H1 (cell line): ENCODE results near the gene RPTOR. TPM values are rescaled to one million over a fixed set of nuclear protein-coding genes. Genes with fewer than 3 reads are reported as not detected.

Experiments used
- CTCF ChIA-PET: fragments of 300-600 bp; sonication (Branson Sonifier 250); formaldehyde crosslinking; loops from one replicate; lab custom pipeline; 2021; ENCODE audit not compliant: partially characterized antibody; lab: Charles Lee
- POLR2A ChIA-PET: fragments of 300-600 bp; sonication (Branson Sonifier 250); formaldehyde crosslinking; loops from one replicate; lab custom pipeline; 2021; ENCODE audit warnings: inconsistent platforms; ENCODE audit not compliant: partially characterized antibody; lab: Charles Lee
- DNase-seq, 2 experiments: peaks; one replicate each; pipeline versions ENCODE4 v3.0.0 to v3.0.0-alpha.2; 2010 to 2022; ENCODE audit warnings: low spot score in 2 of 2, low read depth in 1 of 2, mixed read lengths in 1 of 2
- FAIRE-seq: peaks from 2 replicates; lab custom pipeline; 2011; peaks lifted over from hg19 to GRCh38; lab: Jason Lieb, UNC
- H2AFZ ChIP-seq: 2 replicates; pipeline ENCODE4 v1.8.1; 2012; ENCODE audit warnings: low read length, inconsistent platforms
- H2AK5ac ChIP-seq: 2 replicates; pipeline ENCODE4 v1.6.1; 2013; ENCODE audit warnings: low read depth, low read length
- H2BK120ac ChIP-seq: replicated peaks from 2 replicates; pipeline ENCODE3; 2013; ENCODE audit warnings: low read depth, low read length, inconsistent platforms
- H2BK12ac ChIP-seq: 2 replicates; pipeline ENCODE4 v1.6.1; 2013; ENCODE audit warnings: low read depth, low read length
- H2BK15ac ChIP-seq: 2 replicates; pipeline ENCODE4 v1.6.1; 2013; ENCODE audit warnings: low read length
- H2BK20ac ChIP-seq: 2 replicates; pipeline ENCODE4 v1.6.1; 2013; ENCODE audit warnings: low read length
- H2BK5ac ChIP-seq: 2 replicates; pipeline ENCODE4 v1.6.1; 2013; ENCODE audit warnings: low read depth, low read length
- H3K14ac ChIP-seq: 2 replicates; pipeline ENCODE4 v1.6.1; 2013; ENCODE audit warnings: inconsistent platforms; ENCODE audit not compliant: insufficient read length
- H3K18ac ChIP-seq: 2 replicates; pipeline ENCODE4 v1.6.1; 2013; ENCODE audit warnings: low read length; ENCODE audit errors: extremely low read depth
- H3K23ac ChIP-seq: 2 replicates; pipeline ENCODE4 v1.6.1; 2013; ENCODE audit warnings: inconsistent platforms; ENCODE audit not compliant: insufficient read length
- H3K23me2 ChIP-seq: 2 replicates; pipeline ENCODE4 v1.6.1; 2013; ENCODE audit warnings: low read depth, low read length
- H3K27ac ChIP-seq: 2 replicates; pipeline ENCODE4 v1.6.1; 2011; ENCODE audit warnings: low read depth, low read length, inconsistent platforms
- H3K27me3 ChIP-seq, 4 experiments: replicated peaks in 1 of 4; 1 replicate in 1 of 4; 2 replicates in 3 of 4; pipeline versions ENCODE4 v1.6.1 to v1.8.1; 2011 to 2013; ENCODE audit warnings: low read length in 3 of 4, mild to moderate bottlenecking in 3 of 4, inconsistent platforms in 2 of 4, mixed read lengths in 2 of 4, moderate library complexity in 1 of 4; ENCODE audit not compliant: control insufficient read depth in 3 of 4, insufficient read depth in 3 of 4; ENCODE audit errors: extremely low read depth in 1 of 4
- H3K36me3 ChIP-seq, 4 experiments: 2 replicates each; pipeline versions ENCODE4 v1.6.1 to v1.8.1; 2011 to 2013; ENCODE audit warnings: mild to moderate bottlenecking in 4 of 4, low read length in 3 of 4, moderate library complexity in 2 of 4, control low read depth in 1 of 4, inconsistent platforms in 1 of 4; ENCODE audit not compliant: insufficient read depth in 4 of 4, control insufficient read depth in 2 of 4
- H3K4ac ChIP-seq: replicated peaks from 2 replicates; pipeline ENCODE3; 2013; ENCODE audit warnings: low read length, low read depth, mixed read lengths, inconsistent platforms; ENCODE audit not compliant: insufficient read length
- H3K4me1 ChIP-seq, 4 experiments: replicated peaks in 1 of 4; 1 replicate in 1 of 4; 2 replicates in 3 of 4; pipeline versions ENCODE4 v1.6.1 to v1.8.1; 2011 to 2013; ENCODE audit warnings: low read length in 3 of 4, inconsistent platforms in 2 of 4, mixed read lengths in 1 of 4; ENCODE audit not compliant: insufficient read depth in 4 of 4, control insufficient read depth in 3 of 4
- H3K4me2 ChIP-seq, 2 experiments: 2 replicates each; pipeline versions ENCODE4 v1.6.1 to v1.8.1; 2011 to 2013; ENCODE audit warnings: low read depth in 2 of 2, low read length in 2 of 2, control low read depth in 1 of 2, inconsistent platforms in 1 of 2, mild to moderate bottlenecking in 1 of 2; ENCODE audit not compliant: insufficient read depth in 1 of 2
- H3K4me3 ChIP-seq, 4 experiments: fragments of 200-600, 300-600 bp in 1 of 4; sonication (generic), shearing (Covaris generic), sonication (Bioruptor Twin) in 1 of 4; 2 replicates each; pipeline versions ENCODE4 v1.5.1 to v1.8.1; 2011 to 2016; ENCODE audit warnings: low read length in 4 of 4, low read depth in 3 of 4, control low read depth in 2 of 4, inconsistent platforms in 2 of 4, mild to moderate bottlenecking in 2 of 4, mixed read lengths in 1 of 4, moderate library complexity in 1 of 4; ENCODE audit not compliant: insufficient read depth in 2 of 4; ENCODE audit errors: extremely low read depth in 1 of 4
- H3K56ac ChIP-seq: replicated peaks from 2 replicates; pipeline ENCODE3; 2013; ENCODE audit warnings: low read depth, mild to moderate bottlenecking, mixed read lengths, low read length, inconsistent platforms; ENCODE audit not compliant: insufficient read length
- H3K79me1 ChIP-seq: 2 replicates; pipeline ENCODE4 v1.6.1; 2013; ENCODE audit warnings: low read depth, low read length, control low read depth
- H3K79me2 ChIP-seq, 2 experiments: 2 replicates each; pipeline versions ENCODE4 v1.6.1 to v1.8.1; 2012 to 2013; ENCODE audit warnings: low read length in 2 of 2, mild to moderate bottlenecking in 2 of 2, inconsistent platforms in 1 of 2; ENCODE audit not compliant: insufficient read depth in 2 of 2, control insufficient read depth in 1 of 2
- H3K9ac ChIP-seq, 4 experiments: replicated peaks in 1 of 4; 1 replicate in 1 of 4; 2 replicates in 3 of 4; pipeline versions ENCODE4 v1.6.1 to v1.8.1; 2011 to 2013; ENCODE audit warnings: low read depth in 3 of 4, low read length in 3 of 4, control low read depth in 2 of 4, mild to moderate bottlenecking in 2 of 4, moderate library complexity in 2 of 4, inconsistent platforms in 1 of 4; ENCODE audit errors: extremely low read depth in 1 of 4
- H3K9me3 ChIP-seq, 2 experiments: 2 replicates each; pipeline versions ENCODE4 v1.6.1 to v1.8.1; 2012 to 2013; ENCODE audit warnings: mild to moderate bottlenecking in 2 of 2, moderate library complexity in 2 of 2, control low read depth in 1 of 2, inconsistent platforms in 1 of 2, low read depth in 1 of 2, low read length in 1 of 2, mixed read lengths in 1 of 2; ENCODE audit not compliant: insufficient read depth in 2 of 2
- H4K20me1 ChIP-seq, 2 experiments: replicated peaks in 1 of 2; 2 replicates each; pipeline versions ENCODE3 to v1.8.1; 2011 to 2013; ENCODE audit warnings: inconsistent platforms in 2 of 2, low read length in 2 of 2, mild to moderate bottlenecking in 1 of 2; ENCODE audit not compliant: insufficient read depth in 2 of 2, control insufficient read depth in 1 of 2
- H4K5ac ChIP-seq: 2 replicates; pipeline ENCODE4 v1.6.1; 2013; ENCODE audit warnings: low read length, low read depth, mixed read lengths, inconsistent platforms; ENCODE audit not compliant: insufficient read length
- H4K8ac ChIP-seq: 2 replicates; pipeline ENCODE4 v1.8.0; 2013; ENCODE audit warnings: mild to moderate bottlenecking, moderate library complexity, low read length, inconsistent platforms; ENCODE audit not compliant: insufficient read depth; ENCODE audit errors: extremely low read depth
- H4K91ac ChIP-seq: replicated peaks from 2 replicates; pipeline ENCODE3; 2013; ENCODE audit warnings: low read length, mixed read lengths, inconsistent platforms; ENCODE audit not compliant: insufficient read length
- CREB1 ChIP-seq: IDR thresholded peaks from 2 replicates; pipeline ENCODE4 v1.6.1; 2012; ENCODE audit warnings: inconsistent platforms
- GABPA ChIP-seq: IDR thresholded peaks from 2 replicates; pipeline ENCODE4 v1.6.1; 2011; ENCODE audit warnings: mild to moderate bottlenecking, low read length, moderate library complexity, borderline replicate concordance; ENCODE audit not compliant: insufficient read depth
- HDAC2 ChIP-seq, 2 experiments: fragments of 300-600 bp in 1 of 2; sonication (generic) in 1 of 2; IDR thresholded peaks; 2 replicates each; pipeline ENCODE4 v1.6.1; 2011 to 2012; ENCODE audit warnings: low read depth in 2 of 2, low read length in 2 of 2, mild to moderate bottlenecking in 2 of 2, moderate library complexity in 2 of 2, borderline replicate concordance in 1 of 2, inconsistent platforms in 1 of 2
- JUND ChIP-seq: IDR thresholded peaks from 2 replicates; pipeline ENCODE4 v1.6.1; 2011; ENCODE audit warnings: mild to moderate bottlenecking, improper control_type of control experiment, low read length
- KDM5A ChIP-seq: fragments of 200-600 bp; IDR thresholded peaks from 2 replicates; pipeline ENCODE4 v1.7.1; 2012; ENCODE audit warnings: mild to moderate bottlenecking, low read length, inconsistent platforms, mixed read lengths
- POLR2AphosphoS5 ChIP-seq: IDR thresholded peaks from 2 replicates; pipeline ENCODE4 v1.6.1; 2011; ENCODE audit warnings: low read depth, low read length
- RAD21 ChIP-seq, 2 experiments: IDR thresholded peaks in 1 of 2; conservative IDR thresholded peaks in 1 of 2; 2 replicates each; pipeline ENCODE4 v1.6.1; 2011; ENCODE audit warnings: low read depth in 2 of 2, low read length in 2 of 2, improper control_type of control experiment in 1 of 2, inconsistent platforms in 1 of 2, mild to moderate bottlenecking in 1 of 2, moderate library complexity in 1 of 2
- RNF2 ChIP-seq: fragments of 200-900, 300-1000 bp; sonication (generic); IDR thresholded peaks from 2 replicates; pipeline ENCODE4 v1.7.1; 2016; ENCODE audit warnings: borderline replicate concordance, low read depth, mild to moderate bottlenecking, antibody characterized with exemption, low read length; ENCODE audit not compliant: poor library complexity, severe bottlenecking; ENCODE audit errors: missing control alignments
- SIX5 ChIP-seq: IDR thresholded peaks from 2 replicates; pipeline ENCODE4 v1.6.1; 2011; ENCODE audit warnings: mild to moderate bottlenecking, low read depth, low read length
- TCF12 ChIP-seq: IDR thresholded peaks from 2 replicates; pipeline ENCODE4 v1.6.1; 2011; ENCODE audit warnings: low read depth, mild to moderate bottlenecking, low read length
- WGBS, 2 experiments: shearing (Covaris generic) in 1 of 2; methylation state at CpG; one replicate each; pipeline versions ENCODE4 v1.1.6 to v1.1.7; 2013 to 2015; ENCODE audit warnings: low lambda C conversion rate in 2 of 2, mixed read lengths in 2 of 2, inconsistent platforms in 1 of 2, low coverage in 1 of 2, missing lambda C conversion rate in 1 of 2; ENCODE audit not compliant: insufficient replicate concordance in 2 of 2, insufficient coverage in 1 of 2, insufficient read length in 1 of 2; ENCODE audit errors: extremely low coverage in 1 of 2, missing lambda C conversion rate in 1 of 2; 5-methylcytosine and 5-hydroxymethylcytosine counted together
- polyA plus RNA-seq, 7 experiments: library from polyadenylated mRNA; depleted of rRNA in 3 of 7; stranded (reverse) in 5 of 7; unstranded in 2 of 7; fragments of >200 nt in 5 of 7; fragments of 200-250 nt in 2 of 7; gene quantifications; 1 replicate in 5 of 7; 2 replicates in 1 of 7; 4 replicates in 1 of 7; pipeline versions ENCODE4 v1.2.1 to v1.2.3, GENCODE V29; 2011 to 2013; ENCODE audit warnings: missing spikeins in 2 of 7, mixed read lengths in 2 of 7
- total RNA-seq: library from RNA; stranded (reverse); fragmentation: NEBNext Ultra II Directional; extraction: Animal tissue kit (Norgen Biotek cat#: 25700); gene quantifications from 2 replicates; pipeline ENCODE4 v1.2.1, GENCODE V29; 2021
- TF ChIP-seq, protein P1 (sequence below): IDR thresholded peaks from 2 replicates; pipeline ENCODE4 v1.6.1; 2012; ENCODE audit warnings: inconsistent platforms
- TF ChIP-seq, protein P2 (sequence below): IDR thresholded peaks from 2 replicates; pipeline ENCODE4 v1.6.1; 2011; ENCODE audit warnings: low read depth, mild to moderate bottlenecking, low read length; ENCODE audit not compliant: insufficient read depth

Gene RPTOR
- total and polyA plus RNA-seq, 2 of the 8 experiments (the other 6 are each of a cell fraction or from before 2014, with no cell fraction given), result 6.9 to 28.7 TPM

DNA sequence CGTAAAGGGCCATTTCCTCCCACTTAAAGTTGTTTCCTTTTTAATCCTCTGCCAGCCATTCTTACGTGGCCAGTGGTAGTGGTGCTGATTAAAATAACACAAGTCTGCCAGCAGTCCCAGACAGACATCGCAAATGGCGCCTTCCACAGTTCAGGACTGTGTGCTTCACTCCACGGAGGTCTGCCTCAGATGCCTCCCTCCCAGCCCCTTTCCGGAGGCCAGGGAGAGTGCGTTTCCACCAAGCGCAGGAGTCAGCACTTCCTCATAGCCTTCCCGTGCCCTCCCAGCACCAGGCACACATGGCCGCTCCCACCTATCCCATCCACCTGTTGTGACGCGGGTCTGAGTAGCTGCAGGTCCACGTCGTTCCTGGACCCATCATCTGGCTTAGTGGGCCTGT, 205.6 kb downstream of the RPTOR start:
- Histone ChIP-seq H2BK5ac (no peak overlapping the region), H3K4me2 (no peak overlapping the region), H2AFZ (no peak overlapping the region), H3K56ac (no peak overlapping the region), H3K4ac (no peak overlapping the region), H3K27me3 (no peaks in the 10 kb centered on the region), H3K18ac (no peak overlapping the region), H3K27ac (no peak overlapping the region), H3K36me3 (no peaks in the 10 kb centered on the region; a peak in 1 of 8 replicates), H3K9me3 (no peaks in the 10 kb centered on the region), H4K20me1 (no peaks in the 10 kb centered on the region), H4K5ac (no peak overlapping the region), H2BK20ac (no peak overlapping the region), H2BK120ac (no peak overlapping the region), H2BK15ac (no peak overlapping the region), H3K14ac (no peak overlapping the region), H3K23ac (no peak overlapping the region), H3K79me1 (no peaks in the 10 kb centered on the region; the same call in 1 of the 2 replicates), H4K91ac (no peak overlapping the region), H3K4me3 (no peak overlapping the region), H3K9ac (no peak overlapping the region), H3K4me1 (peaks cover 8 to 14% (median 12%) of the 10 kb centered on the region in 4 experiments), H3K23me2 (no peaks in the 10 kb centered on the region), H2BK12ac (no peak overlapping the region), H4K8ac (peak overlapping the region; percentile 86; the same call in 1 of the 2 replicates), H3K79me2 (no peaks in the 10 kb centered on the region), H2AK5ac (no peak overlapping the region)
- TF ChIP-seq SIX5 (no peak), CREB1 (no peak), TCF12 (no peak), RNF2 (no peak), GABPA (no peak), KDM5A (no peak), POLR2AphosphoS5 (no peak), JUND (no peak), HDAC2 (IDR thresholded peaks at IDR 0.05; ENCODE audit: borderline replicate concordance in 1 of 2, low read depth in 2 of 2, low read length in 2 of 2) (no peak), RAD21 (IDR thresholded peaks at IDR 0.05 in 1 of 2, conservative IDR thresholded peaks at IDR 0.05 in 1 of 2; ENCODE audit: low read depth in 2 of 2, low read length in 2 of 2) (no peak)
- TF ChIP-seq, protein P1, sequence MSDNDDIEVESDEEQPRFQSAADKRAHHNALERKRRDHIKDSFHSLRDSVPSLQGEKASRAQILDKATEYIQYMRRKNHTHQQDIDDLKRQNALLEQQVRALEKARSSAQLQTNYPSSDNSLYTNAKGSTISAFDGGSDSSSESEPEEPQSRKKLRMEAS, result no peak
- TF ChIP-seq, protein P2, sequence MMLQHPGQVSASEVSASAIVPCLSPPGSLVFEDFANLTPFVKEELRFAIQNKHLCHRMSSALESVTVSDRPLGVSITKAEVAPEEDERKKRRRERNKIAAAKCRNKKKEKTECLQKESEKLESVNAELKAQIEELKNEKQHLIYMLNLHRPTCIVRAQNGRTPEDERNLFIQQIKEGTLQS, result no peak
- ChIA-PET CTCF (no interaction called here), POLR2A (no interaction called here)
- DNase-seq (no peak), FAIRE-seq (no peak)
- WGBS, 2 experiments, result 89% methylated on average over 14 of the region's 14 CpGs; no CpG with 5 or more reads in 1 of the 2 experiments
